Mucosa of rectum (tissue), 2 donors: ENCODE measurements around the gene MACF1.
A peak's percentile ranks its signal among the peaks of the same experiment; 100 is the strongest.

Experiments
- H3K27ac ChIP-seq, 2 donors: one replicate each; pipeline ENCODE4 v1.7.0; 2013; ENCODE audit warnings: inconsistent platforms in 2 of 2, low read depth in 2 of 2, low read length in 2 of 2
- H3K27me3 ChIP-seq, 2 donors: one replicate each; pipeline ENCODE4 v1.7.0; 2013; ENCODE audit warnings: low read length in 2 of 2; ENCODE audit not compliant: control insufficient read depth in 2 of 2, insufficient read depth in 2 of 2
- H3K36me3 ChIP-seq, 2 donors: one replicate each; pipeline ENCODE4 v1.7.0; 2013; ENCODE audit warnings: low read length in 2 of 2; ENCODE audit not compliant: control insufficient read depth in 2 of 2, insufficient read depth in 2 of 2
- H3K4me1 ChIP-seq, 2 donors: one replicate each; pipeline ENCODE4 v1.7.0; 2013; ENCODE audit warnings: low read length in 2 of 2, mild to moderate bottlenecking in 1 of 2; ENCODE audit not compliant: control insufficient read depth in 2 of 2, insufficient read depth in 2 of 2
- H3K4me3 ChIP-seq, 2 donors: one replicate each; pipeline ENCODE4 v1.7.0; 2013; ENCODE audit warnings: low read length in 2 of 2
- H3K9ac ChIP-seq, 2 donors: one replicate each; pipeline ENCODE4 v1.7.0; 2013; ENCODE audit warnings: low read length in 2 of 2, low read depth in 1 of 2, mild to moderate bottlenecking in 1 of 2
- H3K9me3 ChIP-seq, 2 donors: one replicate each; pipeline ENCODE4 v1.7.0; 2013; ENCODE audit warnings: low read length in 2 of 2; ENCODE audit not compliant: control insufficient read depth in 2 of 2
- donor health status: healthy.
- donor health status: Normal muscosa, but diverticular disease.

MACF1 gene

GRCh38 chr1:39322431-39322830 lies 117.9 kb downstream of the MACF1 start:
- Histone ChIP-seq H3K9me3 (no peaks in the 10 kb centered on the region), H3K27ac (no peak overlapping the region), H3K4me1 (no peaks in the 10 kb centered on the region), H3K9ac (no peak overlapping the region), H3K27me3 (no peaks in the 10 kb centered on the region), H3K36me3 (peaks cover 73% of the 10 kb centered on the region in 2 donors), H3K4me3 (no peak overlapping the region)

DNA sequence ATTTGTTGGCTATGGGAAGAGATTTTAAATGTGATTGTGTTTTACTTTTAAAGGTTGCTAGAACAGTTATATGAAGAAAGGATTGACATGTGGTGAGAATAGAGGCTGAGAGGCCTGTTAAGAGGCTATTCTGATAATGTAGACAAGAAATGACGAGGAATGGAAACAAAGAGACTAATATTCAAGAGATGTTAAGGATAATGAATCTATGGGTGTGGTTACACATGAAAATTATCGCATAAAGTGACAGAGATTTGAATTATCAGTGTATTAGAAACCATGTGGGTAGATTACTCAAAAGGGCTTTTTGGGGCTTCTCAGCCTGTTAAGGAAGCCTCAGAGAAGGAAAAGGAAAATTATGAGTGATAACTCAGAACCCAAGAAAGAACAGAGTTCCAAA lies 120.4 kb downstream of the MACF1 start:
- Histone ChIP-seq H3K36me3 (peaks cover 64 to 69% of the 10 kb centered on the region in 2 donors), H3K4me1 (no peaks in the 10 kb centered on the region), H3K27ac (no peak overlapping the region), H3K9me3 (no peaks in the 10 kb centered on the region), H3K27me3 (no peaks in the 10 kb centered on the region), H3K4me3 (no peak overlapping the region), H3K9ac (no peak overlapping the region)

DNA sequence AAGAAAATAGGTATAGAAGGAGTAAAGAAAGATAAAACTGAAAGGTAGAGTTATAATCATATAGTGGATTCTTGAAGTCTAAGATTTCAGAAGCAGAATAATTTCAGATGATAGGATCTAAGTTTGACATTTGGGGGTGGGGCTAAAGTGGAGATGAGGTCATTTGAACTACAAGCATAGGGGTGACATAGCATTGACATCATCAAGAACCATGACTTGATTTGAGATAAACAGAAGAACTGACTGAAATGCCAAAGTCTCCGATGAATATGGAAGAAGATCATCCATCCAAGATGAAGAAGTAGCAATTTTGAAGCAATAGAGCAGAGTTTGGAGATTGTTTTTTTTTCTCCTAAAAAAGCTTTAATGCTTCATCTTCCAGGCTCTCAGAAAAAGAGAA lies 122.3 kb downstream of the MACF1 start:
- Histone ChIP-seq H3K36me3 (peaks cover 68% of the 10 kb centered on the region in 2 donors), H3K9ac (no peak overlapping the region), H3K27ac (no peak overlapping the region), H3K4me3 (no peak overlapping the region), H3K9me3 (no peaks in the 10 kb centered on the region), H3K4me1 (no peaks in the 10 kb centered on the region), H3K27me3 (no peaks in the 10 kb centered on the region)

DNA sequence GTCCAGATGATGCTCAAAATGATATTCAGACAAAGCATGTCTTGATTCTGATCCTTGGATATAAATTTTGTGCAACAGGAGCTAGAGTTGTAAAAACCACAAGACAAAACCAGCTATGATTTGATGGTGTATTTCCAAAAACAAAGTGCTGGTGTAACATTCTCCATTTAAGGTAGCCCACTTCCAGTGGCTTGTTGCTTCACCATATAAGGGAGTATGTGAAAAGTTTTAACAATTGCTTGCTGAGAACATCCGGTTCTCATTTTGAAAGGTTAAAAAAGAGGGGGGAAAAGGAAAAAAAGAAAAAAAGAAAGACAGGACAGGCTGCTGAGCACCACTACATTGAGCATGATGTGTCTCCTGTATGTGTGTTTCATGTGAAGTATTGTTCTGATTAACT lies 123.6 kb downstream of the MACF1 start:
- no peaks in the 10 kb centered on the region for H3K27me3 ChIP-seq
- no peaks in the 10 kb centered on the region for H3K9me3 ChIP-seq
- H3K4me1 ChIP-seq, result no peaks in the 10 kb centered on the region
- peaks cover 62 to 71% of the 10 kb centered on the region in 2 donors for H3K36me3 ChIP-seq
- H3K4me3 ChIP-seq, result no peak overlapping the region
- H3K27ac ChIP-seq, result peak overlapping the region; percentile 11 to 25
- no peak overlapping the region for H3K9ac ChIP-seq

GRCh38 chr1:39328586-39329121 lies 124.2 kb downstream of the MACF1 start:
- H3K36me3 ChIP-seq, result peaks cover 61 to 73% of the 10 kb centered on the region in 2 donors
- H3K9ac ChIP-seq, result no peak overlapping the region
- no peaks in the 10 kb centered on the region for H3K27me3 ChIP-seq
- H3K9me3 ChIP-seq, result no peaks in the 10 kb centered on the region
- H3K4me1 ChIP-seq, result no peaks in the 10 kb centered on the region
- no peak overlapping the region for H3K27ac ChIP-seq
- no peak overlapping the region for H3K4me3 ChIP-seq

DNA sequence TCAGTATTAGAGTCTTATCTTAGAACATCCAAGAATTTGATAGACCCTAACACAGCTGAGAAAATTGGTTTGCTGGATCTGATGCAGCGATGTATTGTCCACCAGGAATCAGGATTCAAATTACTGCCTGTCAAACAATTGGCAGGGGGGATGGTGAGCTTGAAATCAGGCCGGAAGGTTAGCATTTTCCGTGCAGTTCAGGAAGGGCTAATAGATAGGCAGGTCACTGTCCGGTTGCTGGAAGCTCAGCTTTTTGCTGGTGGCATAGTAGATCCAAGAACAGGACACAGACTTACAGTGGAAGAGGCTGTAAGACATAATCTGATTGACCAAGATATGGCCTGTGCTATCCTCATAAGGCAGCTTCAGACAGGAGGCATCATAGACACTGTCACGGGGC lies 127.2 kb downstream of the MACF1 start:
- Histone ChIP-seq H3K9me3 (no peaks in the 10 kb centered on the region), H3K27me3 (no peaks in the 10 kb centered on the region), H3K4me3 (no peak overlapping the region), H3K27ac (no peak overlapping the region), H3K36me3 (peaks cover 46 to 54% of the 10 kb centered on the region in 2 donors), H3K4me1 (no peaks in the 10 kb centered on the region), H3K9ac (no peak overlapping the region)

GRCh38 chr1:39332291-39332690 lies 127.8 kb downstream of the MACF1 start:
- H3K9me3 ChIP-seq, result no peaks in the 10 kb centered on the region
- H3K9ac ChIP-seq, result no peak overlapping the region
- H3K4me3 ChIP-seq, result no peak overlapping the region
- no peaks in the 10 kb centered on the region for H3K27me3 ChIP-seq
- H3K36me3 ChIP-seq, result peaks cover 48 to 54% of the 10 kb centered on the region in 2 donors
- H3K27ac ChIP-seq, result no peak overlapping the region
- no peaks in the 10 kb centered on the region for H3K4me1 ChIP-seq

DNA sequence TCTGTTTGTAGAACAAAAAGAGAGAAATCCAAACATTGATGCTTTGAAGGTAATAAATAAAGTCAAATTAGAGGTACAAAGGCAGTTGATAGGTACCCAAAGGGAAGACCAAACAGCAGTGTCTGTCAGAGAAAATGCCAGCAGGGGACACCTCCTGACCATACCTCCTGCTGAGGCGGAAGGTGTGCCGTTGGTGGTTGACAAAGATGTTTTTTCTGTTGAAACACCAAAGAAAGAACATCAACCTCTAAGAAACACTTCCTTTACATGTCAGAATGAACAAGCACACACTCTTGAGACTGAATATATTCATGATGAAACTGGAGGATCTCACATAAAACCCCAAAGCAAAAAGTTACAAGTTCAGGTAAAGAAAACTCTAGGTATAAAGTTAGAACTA lies 128.3 kb downstream of the MACF1 start:
- Histone ChIP-seq H3K9me3 (no peaks in the 10 kb centered on the region), H3K4me3 (no peak overlapping the region), H3K36me3 (peaks cover 43 to 49% of the 10 kb centered on the region in 2 donors), H3K4me1 (no peaks in the 10 kb centered on the region), H3K27me3 (no peaks in the 10 kb centered on the region), H3K9ac (no peak overlapping the region), H3K27ac (no peak overlapping the region)

- no peaks in the 10 kb centered on the region for H3K9me3 ChIP-seq
- no peaks in the 10 kb centered on the region for H3K27me3 ChIP-seq
- no peak overlapping the region for H3K4me3 ChIP-seq
- no peak overlapping the region for H3K27ac ChIP-seq
- H3K9ac ChIP-seq, result no peak overlapping the region
- H3K36me3 ChIP-seq, result peaks cover 42 to 47% of the 10 kb centered on the region in 2 donors
- no peaks in the 10 kb centered on the region for H3K4me1 ChIP-seq
Observed at GRCh38 chr1:39333296-39333695, 128.8 kb downstream of the MACF1 start.

- no peak overlapping the region for H3K4me3 ChIP-seq
- no peak overlapping the region for H3K9ac ChIP-seq
- H3K27ac ChIP-seq, result no peak overlapping the region
- H3K4me1 ChIP-seq, result no peaks in the 10 kb centered on the region
- H3K36me3 ChIP-seq, result peaks cover 47 to 57% of the 10 kb centered on the region in 2 donors
- H3K27me3 ChIP-seq, result no peaks in the 10 kb centered on the region
- no peaks in the 10 kb centered on the region for H3K9me3 ChIP-seq
Observed at GRCh38 chr1:39335216-39335615, 130.7 kb downstream of the MACF1 start.

DNA sequence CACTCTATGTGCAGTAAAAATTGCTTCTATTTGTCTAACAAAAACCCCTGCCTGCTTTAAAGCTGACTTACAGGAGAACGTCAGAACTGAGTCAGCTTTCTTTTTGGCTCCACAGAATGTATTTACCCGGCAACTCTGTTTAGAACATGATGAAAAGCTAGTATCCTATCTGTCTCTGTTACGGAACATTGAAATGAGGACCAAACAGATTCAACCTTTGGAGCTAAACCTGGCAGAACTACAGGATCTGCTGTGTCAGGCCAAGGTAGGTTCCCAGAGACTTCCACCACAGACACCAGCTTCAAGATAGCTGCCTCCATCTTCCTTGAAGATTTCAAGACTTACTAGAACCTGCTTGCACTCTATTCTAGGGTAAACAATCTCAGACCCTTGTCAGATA lies 132.6 kb downstream of the MACF1 start:
- H3K4me3 ChIP-seq, result no peak overlapping the region
- H3K9me3 ChIP-seq, result no peaks in the 10 kb centered on the region
- H3K27ac ChIP-seq, result no peak overlapping the region
- peaks cover 51 to 52% of the 10 kb centered on the region in 2 donors for H3K36me3 ChIP-seq
- H3K27me3 ChIP-seq, result no peaks in the 10 kb centered on the region
- H3K4me1 ChIP-seq, result no peaks in the 10 kb centered on the region
- no peak overlapping the region for H3K9ac ChIP-seq
